Activated B cell treated with CpG ODN at 0.5 μM for 24 hours (primary cell): Measurements from ENCODE around the gene RINT1. TPM values are rescaled to one million over a fixed set of nuclear protein-coding genes. Genes with fewer than 3 reads are reported as not detected.
"Not testable (repeated sequence)": the region's sequence is repeated elsewhere in the genome, so short reads cannot be mapped to it uniquely, and the experiment has no call there.

ENCODE experiments used
- ATAC-seq: fragments of 200-7000 bp; cut with Tn5 transposase; one replicate; pipeline ENCODE4 v1.10.0; 2021; ENCODE audit warnings: low read depth, mild to moderate bottlenecking, moderate library complexity
- CTCF ChIA-PET: fragments of 350-600 bp; sonication (Branson Sonifier 250); formaldehyde crosslinking; loops from one replicate; lab custom pipeline; 2021; ENCODE audit warnings: antibody characterized with exemption; lab: Charles Lee
- POLR2A ChIA-PET: fragments of 350-600 bp; sonication (Branson Sonifier 250); formaldehyde crosslinking; loops from one replicate; lab custom pipeline; 2021; ENCODE audit warnings: antibody characterized with exemption; lab: Charles Lee
- DNase-seq: peaks from one replicate; pipeline ENCODE4 v3.0.0; 2022
- H3K27ac Mint-ChIP-seq: one replicate; pipeline ENCODE4 v1.8.0; 2020; ENCODE audit warnings: mixed read lengths
- H3K27me3 Mint-ChIP-seq: one replicate; pipeline ENCODE4 v1.8.0; 2021; ENCODE audit warnings: mixed read lengths
- H3K36me3 Mint-ChIP-seq: one replicate; pipeline ENCODE4 v1.8.0; 2021; ENCODE audit warnings: low read depth, mixed read lengths
- H3K4me1 Mint-ChIP-seq: one replicate; pipeline ENCODE4 v1.8.0; 2021; ENCODE audit warnings: mixed read lengths
- H3K4me3 Mint-ChIP-seq: one replicate; pipeline ENCODE4 v1.8.0; 2020; ENCODE audit warnings: mild to moderate bottlenecking, mixed read lengths
- H3K9me3 Mint-ChIP-seq: one replicate; pipeline ENCODE4 v1.8.0; 2020; ENCODE audit warnings: mixed read lengths
- CTCF ChIP-seq: fragments of 200-600 bp; IDR thresholded peaks from one replicate; pipeline ENCODE4 v1.8.0; 2022; ENCODE audit warnings: antibody characterized with exemption, mild to moderate bottlenecking
- intact Hi-C: fragments of 100-400 bp; cut with micrococcal nuclease; formaldehyde crosslinking; loops from one replicate; pipeline ENCODE4 v1.15.1; 2024
- total RNA-seq: library from RNA; stranded (reverse); gene quantifications from 2 replicates; pipeline ENCODE4 v1.2.3, GENCODE V29; 2022

RINT1 gene
- total RNA-seq, 1 donor from 2014 or later: 35.5 TPM

- no peak for TF ChIP-seq CTCF
- Mint-ChIP-seq H3K9me3 (no peaks in the 10 kb centered on the region), H3K4me1 (no peaks in the 10 kb centered on the region), H3K27me3 (no peaks in the 10 kb centered on the region), H3K36me3 (peaks cover 9% of the 10 kb centered on the region), H3K27ac (no peak overlapping the region), H3K4me3 (no peak overlapping the region)
- ChIA-PET POLR2A (no interaction called here), CTCF (no interaction called here)
- DNase-seq: no peak
- no peak for ATAC-seq
- intact Hi-C loops: no loop called here
Measured at GRCh38 chr7:105512926-105513526, 19.0 kb upstream of the RINT1 start.

- intact Hi-C loops, ATAC-seq, POLR2A ChIA-PET, H3K27me3 Mint-ChIP-seq, H3K4me3 Mint-ChIP-seq, DNase-seq, H3K4me1 Mint-ChIP-seq, H3K9me3 Mint-ChIP-seq, H3K27ac Mint-ChIP-seq: not testable (repeated sequence)
- CTCF ChIA-PET: interaction anchor here (0.7 kb wide), 1 partner anchor 54 kb away, joined by 3 read pairs; no protein-coding TSS in a partner anchor
- H3K36me3 Mint-ChIP-seq: peaks cover 11% of the 10 kb centered on the region
Measured at GRCh38 chr7:105515610-105516009, 16.4 kb upstream of the RINT1 start.

GRCh38 chr7:105519353-105519752 is 12.6 kb upstream of the RINT1 start:
- ChIA-PET CTCF (interaction anchor here (0.9 kb wide), 1 partner anchor 12 kb away, joined by 3 read pairs; the partner anchor contains the start of gene RINT1), POLR2A (no interaction called here)
- H3K4me1 Mint-ChIP-seq: peaks cover 18% of the 10 kb centered on the region
- intact Hi-C loops: no loop called here
- H3K27me3 Mint-ChIP-seq: no peaks in the 10 kb centered on the region
- DNase-seq: no peak
- no peak for ATAC-seq
- H3K36me3 Mint-ChIP-seq: peaks cover 5% of the 10 kb centered on the region
- no peaks in the 10 kb centered on the region for H3K9me3 Mint-ChIP-seq
- H3K4me3 Mint-ChIP-seq: peak overlapping the region; percentile 19
- no peak overlapping the region for H3K27ac Mint-ChIP-seq
- no peak for TF ChIP-seq CTCF

- H3K4me3 Mint-ChIP-seq, ATAC-seq, H3K27ac Mint-ChIP-seq, CTCF ChIA-PET, H3K27me3 Mint-ChIP-seq, H3K9me3 Mint-ChIP-seq, DNase-seq, H3K36me3 Mint-ChIP-seq: not testable (repeated sequence)
- intact Hi-C loops: loop anchor here (5.0 kb wide), 1 partner anchor 168 kb away; no protein-coding TSS in a partner anchor
- POLR2A ChIA-PET: interaction anchor here (1.0 to 4.4 kb wide), 2 partner anchors 10 to 12 kb away, joined by 3 to 24 read pairs; partner anchors contain the start of gene RINT1
- H3K4me1 Mint-ChIP-seq: peaks cover 27% of the 10 kb centered on the region
Measured at GRCh38 chr7:105520620-105521019, 11.4 kb upstream of the RINT1 start.

- Mint-ChIP-seq H3K36me3 (peaks cover 5% of the 10 kb centered on the region), H3K27ac (peak overlapping the region; percentile 82), H3K9me3 (no peaks in the 10 kb centered on the region), H3K27me3 (no peaks in the 10 kb centered on the region), H3K4me3 (peak overlapping the region; percentile 93), H3K4me1 (peaks cover 27% of the 10 kb centered on the region)
- ChIA-PET POLR2A (interaction anchor here (0.6 to 4.4 kb wide), 3 partner anchors 9 to 196 kb away, joined by 3 to 24 read pairs (median 7); partner anchors contain the start of gene RINT1), CTCF (no interaction called here)
- ATAC-seq: peak; percentile 8
- TF ChIP-seq CTCF: no peak
- intact Hi-C loops: loop anchor here (5.0 kb wide), 1 partner anchor 169 kb away; no protein-coding TSS in a partner anchor
- no peak for DNase-seq
Measured at GRCh38 chr7:105521027-105521716, 10.8 kb upstream of the RINT1 start.
